CD4-positive, alpha-beta T cell treated with Interleukin-4 for 1 hour (primary cell): Measurements from ENCODE around the gene UCP3.
"Not testable (repeated sequence)": the region's sequence is repeated elsewhere in the genome, so short reads cannot be mapped to it uniquely, and the experiment has no call there.

Experiments used
- DNase-seq, 2 donors: peaks; one replicate each; pipeline ENCODE4 v3.0.0-alpha.2; 2020 to 2022

The UCP3 gene

GRCh38 chr11:74000307-74001133 lies 8.4 kb downstream of the UCP3 start:
- no peak for DNase-seq

- peak in 1 of 2 donors; percentile 67 for DNase-seq
These were observed 9.1 kb downstream of the UCP3 start for GRCh38 chr11:73999581-74000306.

- no peak for DNase-seq
These were observed 9.9 kb downstream of the UCP3 start for GRCh38 chr11:73998846-73999575.

GRCh38 chr11:73997120-73997770 lies 11.6 kb downstream of the UCP3 start:
- peak in 1 of 2 donors; percentile 49 for DNase-seq

- peak in 1 of 2 donors; percentile 35 for DNase-seq
These were observed 12.6 kb downstream of the UCP3 start for GRCh38 chr11:73996161-73996747.

- DNase-seq, result peak; percentile 66 to 89
These were observed 13.2 kb downstream of the UCP3 start for GRCh38 chr11:73995731-73996130.

- DNase-seq, result peak; percentile 67 to 93
These were observed 13.6 kb downstream of the UCP3 start for GRCh38 chr11:73995247-73995646.

- DNase-seq, result no peak
These were observed 17.3 kb downstream of the UCP3 start for GRCh38 chr11:73991471-73992006.

GRCh38 chr11:73990730-73991129 lies 18.2 kb downstream of the UCP3 start:
- no peak for DNase-seq

- no peak for DNase-seq
These were observed 19.7 kb downstream of the UCP3 start for GRCh38 chr11:73989156-73989555.

- DNase-seq, result no peak
These were observed 20.7 kb downstream of the UCP3 start for GRCh38 chr11:73988227-73988626.

- not testable (repeated sequence) for DNase-seq
These were observed 23.2 kb downstream of the UCP3 start for GRCh38 chr11:73985661-73986060.

GRCh38 chr11:73983741-73984538 lies 24.9 kb downstream of the UCP3 start:
- DNase-seq, result peak in 1 of 2 donors; percentile 40

GRCh38 chr11:73982990-73983740 lies 25.7 kb downstream of the UCP3 start:
- DNase-seq, result peak; percentile 96 to 97

GRCh38 chr11:73982595-73982989 lies 26.3 kb downstream of the UCP3 start, which contains the start of gene UCP2:
TSS of gene UCP2 (minus strand) at chr11:73982843. CDS start at chr11:73978378, 4,465 bp downstream.
- DNase-seq, result peak; percentile 88 to 90

- DNase-seq, result no peak
These were observed 27.7 kb downstream of the UCP3 start for GRCh38 chr11:73981051-73981805.

- peak; percentile 92 to 93 for DNase-seq
These were observed 28.6 kb downstream of the UCP3 start for GRCh38 chr11:73980001-73980961.

- no peak for DNase-seq
These were observed 30.3 kb downstream of the UCP3 start for GRCh38 chr11:73978576-73979086.
